Fibroblast of the aortic adventitia (primary cell): ENCODE results near the gene PRRX2. TPM values are rescaled to one million over a fixed set of nuclear protein-coding genes. Genes with fewer than 3 reads are reported as not detected.
"Not testable (repeated sequence)": the region's sequence is repeated elsewhere in the genome, so short reads cannot be mapped to it uniquely, and the experiment has no call there.

ENCODE experiments used
- DNase-seq: peaks from one replicate; pipeline ENCODE4 v3.0.0-alpha.2; 2010; ENCODE audit warnings: low read depth
- H3K4me3 ChIP-seq: 2 replicates; pipeline ENCODE4 v1.5.1; 2011; ENCODE audit warnings: low read depth, mild to moderate bottlenecking, control low read depth, low read length, moderate library complexity
- CTCF ChIP-seq: IDR thresholded peaks from 2 replicates; pipeline ENCODE4 v1.5.1; 2011; ENCODE audit warnings: mild to moderate bottlenecking, low read length, control low read depth, inconsistent platforms; ENCODE audit not compliant: insufficient read depth
- total RNA-seq: library from RNA; depleted of rRNA; stranded (reverse); fragments of >200 nt; gene quantifications from 2 replicates; pipeline ENCODE4 v1.2.3, GENCODE V29; 2012; ENCODE audit warnings: low replicate concordance

Gene PRRX2
- total RNA-seq, 1 donor = 36.1 TPM

GRCh38 chr9:129630967-129631673, 34.3 kb upstream of the PRRX2 start:
- DNase-seq = no peak
- H3K4me3 ChIP-seq = no peak overlapping the region
- TF ChIP-seq CTCF = no peak

- DNase-seq = no peak
- no peak for TF ChIP-seq CTCF
- H3K4me3 ChIP-seq = no peak overlapping the region
These were observed 33.7 kb upstream of the PRRX2 start for GRCh38 chr9:129631674-129632129.

- no peak overlapping the region for H3K4me3 ChIP-seq
- DNase-seq = no peak
- TF ChIP-seq CTCF = no peak
These were observed 33.0 kb upstream of the PRRX2 start for GRCh38 chr9:129632460-129632859.

GRCh38 chr9:129633207-129633606, 32.2 kb upstream of the PRRX2 start:
- TF ChIP-seq CTCF = no peak
- DNase-seq = no peak
- H3K4me3 ChIP-seq = no peak overlapping the region

GRCh38 chr9:129633848-129634247, 31.6 kb upstream of the PRRX2 start:
- no peak overlapping the region for H3K4me3 ChIP-seq
- DNase-seq = no peak
- TF ChIP-seq CTCF = no peak

- no peak for TF ChIP-seq CTCF
These were observed 30.1 kb upstream of the PRRX2 start for GRCh38 chr9:129635099-129636065.

GRCh38 chr9:129636343-129636742, 29.1 kb upstream of the PRRX2 start:
- not testable (repeated sequence) for H3K4me3 ChIP-seq, DNase-seq

More at GRCh38 chr9:129635099-129636065, 30.1 kb upstream of the PRRX2 start:
- H3K4me3 ChIP-seq = no peak overlapping the region
- DNase-seq = no peak
